Measurements from ENCODE around the gene ITSN1.

The ITSN1 gene

GRCh38 chr21:33667636-33668035, 25.3 kb downstream of the ITSN1 start:
- TF ChIP-seq FOXM1 (IDR thresholded peaks at IDR 0.05; ENCODE audit: borderline replicate concordance, low read depth): no peak
- TF ChIP-seq EGR1 (IDR thresholded peaks at IDR 0.05): no peak

- TF ChIP-seq CREB1 (IDR thresholded peaks at IDR 0.05; ENCODE audit: low read depth) (no peak), RAD21 (IDR thresholded peaks at IDR 0.05; ENCODE audit: low read depth) (no peak), CEBPB (IDR thresholded peaks at IDR 0.05) (no peak), FOXM1 (IDR thresholded peaks at IDR 0.05; ENCODE audit: borderline replicate concordance, low read depth) (no peak)
Observed at GRCh38 chr21:33668180-33668579, 25.9 kb downstream of the ITSN1 start.

- no peak for TF ChIP-seq CEBPB (IDR thresholded peaks at IDR 0.05)
- TF ChIP-seq FOXM1 (IDR thresholded peaks at IDR 0.05; ENCODE audit: borderline replicate concordance, low read depth): no peak
- no peak for TF ChIP-seq MAX (IDR thresholded peaks at IDR 0.05)
- TF ChIP-seq EGR1 (IDR thresholded peaks at IDR 0.05): no peak
- TF ChIP-seq TAF1 (IDR thresholded peaks at IDR 0.05; ENCODE audit: low read depth): no peak
- TF ChIP-seq CREB1 (IDR thresholded peaks at IDR 0.05; ENCODE audit: low read depth): no peak
- no peak for TF ChIP-seq YY1 (IDR thresholded peaks at IDR 0.05; ENCODE audit: low read depth)
- no peak for TF ChIP-seq EP300 (IDR thresholded peaks at IDR 0.05; ENCODE audit: borderline replicate concordance)
- TF ChIP-seq RAD21 (IDR thresholded peaks at IDR 0.05; ENCODE audit: low read depth): no peak
- TF ChIP-seq NFIC (IDR thresholded peaks at IDR 0.05): no peak
- no peak for TF ChIP-seq TCF12 (IDR thresholded peaks at IDR 0.05; ENCODE audit: low read depth)
- TF ChIP-seq TEAD4 (IDR thresholded peaks at IDR 0.05): no peak
Observed at GRCh38 chr21:33668620-33669019, 26.3 kb downstream of the ITSN1 start.

- TF ChIP-seq YY1 (IDR thresholded peaks at IDR 0.05; ENCODE audit: low read depth): no peak
- TF ChIP-seq NFIC (IDR thresholded peaks at IDR 0.05): no peak
- no peak for TF ChIP-seq TCF12 (IDR thresholded peaks at IDR 0.05; ENCODE audit: low read depth)
- no peak for TF ChIP-seq REST (IDR thresholded peaks at IDR 0.05; ENCODE audit: low read depth)
- no peak for TF ChIP-seq USF1 (IDR thresholded peaks at IDR 0.05)
- TF ChIP-seq EGR1 (IDR thresholded peaks at IDR 0.05): no peak
- TF ChIP-seq EP300 (IDR thresholded peaks at IDR 0.05; ENCODE audit: borderline replicate concordance): no peak
- no peak for TF ChIP-seq ZBTB7A (IDR thresholded peaks at IDR 0.05; ENCODE audit: low read depth)
- TF ChIP-seq CEBPB (IDR thresholded peaks at IDR 0.05): no peak
- no peak for TF ChIP-seq TAF1 (IDR thresholded peaks at IDR 0.05; ENCODE audit: low read depth)
- TF ChIP-seq FOXM1 (IDR thresholded peaks at IDR 0.05; ENCODE audit: borderline replicate concordance, low read depth): no peak
- no peak for TF ChIP-seq RAD21 (IDR thresholded peaks at IDR 0.05; ENCODE audit: low read depth)
- no peak for TF ChIP-seq CREB1 (IDR thresholded peaks at IDR 0.05; ENCODE audit: low read depth)
- no peak for TF ChIP-seq MAX (IDR thresholded peaks at IDR 0.05)
- TF ChIP-seq TEAD4 (IDR thresholded peaks at IDR 0.05): no peak
Observed at GRCh38 chr21:33670076-33670978, 28.0 kb downstream of the ITSN1 start.

GRCh38 chr21:33673473-33673872, 31.2 kb downstream of the ITSN1 start:
- TF ChIP-seq CEBPB (IDR thresholded peaks at IDR 0.05) (no peak), TEAD4 (IDR thresholded peaks at IDR 0.05) (no peak), EP300 (IDR thresholded peaks at IDR 0.05; ENCODE audit: borderline replicate concordance) (no peak), ZBTB7A (IDR thresholded peaks at IDR 0.05; ENCODE audit: low read depth) (no peak), CREB1 (IDR thresholded peaks at IDR 0.05; ENCODE audit: low read depth) (no peak), EGR1 (IDR thresholded peaks at IDR 0.05) (no peak), REST (IDR thresholded peaks at IDR 0.05; ENCODE audit: low read depth) (no peak), FOXM1 (IDR thresholded peaks at IDR 0.05; ENCODE audit: borderline replicate concordance, low read depth) (no peak), YY1 (IDR thresholded peaks at IDR 0.05; ENCODE audit: low read depth) (no peak), NFIC (IDR thresholded peaks at IDR 0.05) (no peak), RAD21 (IDR thresholded peaks at IDR 0.05; ENCODE audit: low read depth) (no peak), TCF12 (IDR thresholded peaks at IDR 0.05; ENCODE audit: low read depth) (no peak), USF1 (IDR thresholded peaks at IDR 0.05) (no peak), TAF1 (IDR thresholded peaks at IDR 0.05; ENCODE audit: low read depth) (no peak), MAX (IDR thresholded peaks at IDR 0.05) (no peak)

Data from Ishikawa (cell line).